H1 (cell line): ENCODE data around the gene TMEM63A. TPM values are rescaled to one million over a fixed set of nuclear protein-coding genes. Genes with fewer than 3 reads are reported as not detected.

ENCODE experiments used
- CTCF ChIA-PET: fragments of 300-600 bp; sonication (Branson Sonifier 250); formaldehyde crosslinking; loops from one replicate; lab custom pipeline; 2021; ENCODE audit not compliant: partially characterized antibody; lab: Charles Lee
- POLR2A ChIA-PET: fragments of 300-600 bp; sonication (Branson Sonifier 250); formaldehyde crosslinking; loops from one replicate; lab custom pipeline; 2021; ENCODE audit warnings: inconsistent platforms; ENCODE audit not compliant: partially characterized antibody; lab: Charles Lee
- DNase-seq, 2 experiments: peaks; one replicate each; pipeline versions ENCODE4 v3.0.0 to v3.0.0-alpha.2; 2010 to 2022; ENCODE audit warnings: low spot score in 2 of 2, low read depth in 1 of 2, mixed read lengths in 1 of 2
- FAIRE-seq: peaks from 2 replicates; lab custom pipeline; 2011; peaks lifted over from hg19 to GRCh38; lab: Jason Lieb, UNC
- H2AFZ ChIP-seq: 2 replicates; pipeline ENCODE4 v1.8.1; 2012; ENCODE audit warnings: low read length, inconsistent platforms
- H2AK5ac ChIP-seq: 2 replicates; pipeline ENCODE4 v1.6.1; 2013; ENCODE audit warnings: low read depth, low read length
- H2BK120ac ChIP-seq: replicated peaks from 2 replicates; pipeline ENCODE3; 2013; ENCODE audit warnings: low read depth, low read length, inconsistent platforms
- H2BK12ac ChIP-seq: 2 replicates; pipeline ENCODE4 v1.6.1; 2013; ENCODE audit warnings: low read depth, low read length
- H2BK15ac ChIP-seq: 2 replicates; pipeline ENCODE4 v1.6.1; 2013; ENCODE audit warnings: low read length
- H2BK20ac ChIP-seq: 2 replicates; pipeline ENCODE4 v1.6.1; 2013; ENCODE audit warnings: low read length
- H2BK5ac ChIP-seq: 2 replicates; pipeline ENCODE4 v1.6.1; 2013; ENCODE audit warnings: low read depth, low read length
- H3K14ac ChIP-seq: 2 replicates; pipeline ENCODE4 v1.6.1; 2013; ENCODE audit warnings: inconsistent platforms; ENCODE audit not compliant: insufficient read length
- H3K18ac ChIP-seq: 2 replicates; pipeline ENCODE4 v1.6.1; 2013; ENCODE audit warnings: low read length; ENCODE audit errors: extremely low read depth
- H3K23ac ChIP-seq: 2 replicates; pipeline ENCODE4 v1.6.1; 2013; ENCODE audit warnings: inconsistent platforms; ENCODE audit not compliant: insufficient read length
- H3K23me2 ChIP-seq: 2 replicates; pipeline ENCODE4 v1.6.1; 2013; ENCODE audit warnings: low read depth, low read length
- H3K27ac ChIP-seq: 2 replicates; pipeline ENCODE4 v1.6.1; 2011; ENCODE audit warnings: low read depth, low read length, inconsistent platforms
- H3K27me3 ChIP-seq, 4 experiments: replicated peaks in 1 of 4; 1 replicate in 1 of 4; 2 replicates in 3 of 4; pipeline versions ENCODE4 v1.6.1 to v1.8.1; 2011 to 2013; ENCODE audit warnings: low read length in 3 of 4, mild to moderate bottlenecking in 3 of 4, inconsistent platforms in 2 of 4, mixed read lengths in 2 of 4, moderate library complexity in 1 of 4; ENCODE audit not compliant: control insufficient read depth in 3 of 4, insufficient read depth in 3 of 4; ENCODE audit errors: extremely low read depth in 1 of 4
- H3K36me3 ChIP-seq, 4 experiments: 2 replicates each; pipeline versions ENCODE4 v1.6.1 to v1.8.1; 2011 to 2013; ENCODE audit warnings: mild to moderate bottlenecking in 4 of 4, low read length in 3 of 4, moderate library complexity in 2 of 4, control low read depth in 1 of 4, inconsistent platforms in 1 of 4; ENCODE audit not compliant: insufficient read depth in 4 of 4, control insufficient read depth in 2 of 4
- H3K4ac ChIP-seq: replicated peaks from 2 replicates; pipeline ENCODE3; 2013; ENCODE audit warnings: low read length, low read depth, mixed read lengths, inconsistent platforms; ENCODE audit not compliant: insufficient read length
- H3K4me1 ChIP-seq, 4 experiments: replicated peaks in 1 of 4; 1 replicate in 1 of 4; 2 replicates in 3 of 4; pipeline versions ENCODE4 v1.6.1 to v1.8.1; 2011 to 2013; ENCODE audit warnings: low read length in 3 of 4, inconsistent platforms in 2 of 4, mixed read lengths in 1 of 4; ENCODE audit not compliant: insufficient read depth in 4 of 4, control insufficient read depth in 3 of 4
- H3K4me2 ChIP-seq, 2 experiments: 2 replicates each; pipeline versions ENCODE4 v1.6.1 to v1.8.1; 2011 to 2013; ENCODE audit warnings: low read depth in 2 of 2, low read length in 2 of 2, control low read depth in 1 of 2, inconsistent platforms in 1 of 2, mild to moderate bottlenecking in 1 of 2; ENCODE audit not compliant: insufficient read depth in 1 of 2
- H3K4me3 ChIP-seq, 4 experiments: fragments of 200-600, 300-600 bp in 1 of 4; sonication (generic), shearing (Covaris generic), sonication (Bioruptor Twin) in 1 of 4; 2 replicates each; pipeline versions ENCODE4 v1.5.1 to v1.8.1; 2011 to 2016; ENCODE audit warnings: low read length in 4 of 4, low read depth in 3 of 4, control low read depth in 2 of 4, inconsistent platforms in 2 of 4, mild to moderate bottlenecking in 2 of 4, mixed read lengths in 1 of 4, moderate library complexity in 1 of 4; ENCODE audit not compliant: insufficient read depth in 2 of 4; ENCODE audit errors: extremely low read depth in 1 of 4
- H3K56ac ChIP-seq: replicated peaks from 2 replicates; pipeline ENCODE3; 2013; ENCODE audit warnings: low read depth, mild to moderate bottlenecking, mixed read lengths, low read length, inconsistent platforms; ENCODE audit not compliant: insufficient read length
- H3K79me1 ChIP-seq: 2 replicates; pipeline ENCODE4 v1.6.1; 2013; ENCODE audit warnings: low read depth, low read length, control low read depth
- H3K79me2 ChIP-seq, 2 experiments: 2 replicates each; pipeline versions ENCODE4 v1.6.1 to v1.8.1; 2012 to 2013; ENCODE audit warnings: low read length in 2 of 2, mild to moderate bottlenecking in 2 of 2, inconsistent platforms in 1 of 2; ENCODE audit not compliant: insufficient read depth in 2 of 2, control insufficient read depth in 1 of 2
- H3K9ac ChIP-seq, 4 experiments: replicated peaks in 1 of 4; 1 replicate in 1 of 4; 2 replicates in 3 of 4; pipeline versions ENCODE4 v1.6.1 to v1.8.1; 2011 to 2013; ENCODE audit warnings: low read depth in 3 of 4, low read length in 3 of 4, control low read depth in 2 of 4, mild to moderate bottlenecking in 2 of 4, moderate library complexity in 2 of 4, inconsistent platforms in 1 of 4; ENCODE audit errors: extremely low read depth in 1 of 4
- H3K9me3 ChIP-seq, 2 experiments: 2 replicates each; pipeline versions ENCODE4 v1.6.1 to v1.8.1; 2012 to 2013; ENCODE audit warnings: mild to moderate bottlenecking in 2 of 2, moderate library complexity in 2 of 2, control low read depth in 1 of 2, inconsistent platforms in 1 of 2, low read depth in 1 of 2, low read length in 1 of 2, mixed read lengths in 1 of 2; ENCODE audit not compliant: insufficient read depth in 2 of 2
- H4K20me1 ChIP-seq, 2 experiments: replicated peaks in 1 of 2; 2 replicates each; pipeline versions ENCODE3 to v1.8.1; 2011 to 2013; ENCODE audit warnings: inconsistent platforms in 2 of 2, low read length in 2 of 2, mild to moderate bottlenecking in 1 of 2; ENCODE audit not compliant: insufficient read depth in 2 of 2, control insufficient read depth in 1 of 2
- H4K5ac ChIP-seq: 2 replicates; pipeline ENCODE4 v1.6.1; 2013; ENCODE audit warnings: low read length, low read depth, mixed read lengths, inconsistent platforms; ENCODE audit not compliant: insufficient read length
- H4K8ac ChIP-seq: 2 replicates; pipeline ENCODE4 v1.8.0; 2013; ENCODE audit warnings: mild to moderate bottlenecking, moderate library complexity, low read length, inconsistent platforms; ENCODE audit not compliant: insufficient read depth; ENCODE audit errors: extremely low read depth
- H4K91ac ChIP-seq: replicated peaks from 2 replicates; pipeline ENCODE3; 2013; ENCODE audit warnings: low read length, mixed read lengths, inconsistent platforms; ENCODE audit not compliant: insufficient read length
- ATF2 ChIP-seq: IDR thresholded peaks from 2 replicates; pipeline ENCODE4 v1.6.1; 2012; ENCODE audit warnings: low read length, inconsistent platforms
- BRCA1 ChIP-seq: IDR thresholded peaks from 2 replicates; pipeline ENCODE4 v1.6.1; 2012; ENCODE audit warnings: low read depth, low read length, improper control_type of control experiment
- CHD2 ChIP-seq: IDR thresholded peaks from 2 replicates; pipeline ENCODE4 v1.6.1; 2012; ENCODE audit warnings: low read length, improper control_type of control experiment
- CTBP2 ChIP-seq: IDR thresholded peaks from 2 replicates; pipeline ENCODE4 v1.7.0; 2011; ENCODE audit warnings: borderline replicate concordance, mild to moderate bottlenecking, moderate library complexity, mixed read lengths, low read length; ENCODE audit not compliant: insufficient read depth, insufficient read length
- EGR1 ChIP-seq: IDR thresholded peaks from 2 replicates; pipeline ENCODE4 v1.6.1; 2011; ENCODE audit warnings: low read depth, low read length, borderline replicate concordance
- EZH2 ChIP-seq: fragments of 200-600 bp; sonication (generic); IDR thresholded peaks from 2 replicates; pipeline ENCODE4 v1.7.1; 2012; ENCODE audit warnings: low read depth, mild to moderate bottlenecking, moderate library complexity, low read length, inconsistent platforms; ENCODE audit not compliant: severe bottlenecking
- HDAC6 ChIP-seq: IDR thresholded peaks from one replicate; pipeline ENCODE4 v1.7.1; 2012; ENCODE audit warnings: low read depth, mild to moderate bottlenecking, inconsistent platforms, low read length, moderate library complexity
- KDM5A ChIP-seq: fragments of 200-600 bp; IDR thresholded peaks from 2 replicates; pipeline ENCODE4 v1.7.1; 2012; ENCODE audit warnings: mild to moderate bottlenecking, low read length, inconsistent platforms, mixed read lengths
- POLR2AphosphoS5 ChIP-seq: IDR thresholded peaks from 2 replicates; pipeline ENCODE4 v1.6.1; 2011; ENCODE audit warnings: low read depth, low read length
- POU5F1 ChIP-seq: IDR thresholded peaks from 2 replicates; pipeline ENCODE4 v1.6.1; 2011; ENCODE audit warnings: low read depth, mild to moderate bottlenecking, low read length, moderate library complexity
- SIRT6 ChIP-seq: IDR thresholded peaks from one replicate; pipeline ENCODE4 v1.7.1; 2012; ENCODE audit warnings: low read length, inconsistent platforms
- TCF12 ChIP-seq: IDR thresholded peaks from 2 replicates; pipeline ENCODE4 v1.6.1; 2011; ENCODE audit warnings: low read depth, mild to moderate bottlenecking, low read length
- TEAD4 ChIP-seq: IDR thresholded peaks from 2 replicates; pipeline ENCODE4 v1.6.1; 2012; ENCODE audit warnings: low read depth, low read length, inconsistent platforms, mixed read lengths
- WGBS, 2 experiments: shearing (Covaris generic) in 1 of 2; methylation state at CpG; one replicate each; pipeline versions ENCODE4 v1.1.6 to v1.1.7; 2013 to 2015; ENCODE audit warnings: low lambda C conversion rate in 2 of 2, mixed read lengths in 2 of 2, inconsistent platforms in 1 of 2, low coverage in 1 of 2, missing lambda C conversion rate in 1 of 2; ENCODE audit not compliant: insufficient replicate concordance in 2 of 2, insufficient coverage in 1 of 2, insufficient read length in 1 of 2; ENCODE audit errors: extremely low coverage in 1 of 2, missing lambda C conversion rate in 1 of 2; 5-methylcytosine and 5-hydroxymethylcytosine counted together
- polyA plus RNA-seq, 7 experiments: library from polyadenylated mRNA; depleted of rRNA in 3 of 7; stranded (reverse) in 5 of 7; unstranded in 2 of 7; fragments of >200 nt in 5 of 7; fragments of 200-250 nt in 2 of 7; gene quantifications; 1 replicate in 5 of 7; 2 replicates in 1 of 7; 4 replicates in 1 of 7; pipeline versions ENCODE4 v1.2.1 to v1.2.3, GENCODE V29; 2011 to 2013; ENCODE audit warnings: missing spikeins in 2 of 7, mixed read lengths in 2 of 7
- total RNA-seq: library from RNA; stranded (reverse); fragmentation: NEBNext Ultra II Directional; extraction: Animal tissue kit (Norgen Biotek cat#: 25700); gene quantifications from 2 replicates; pipeline ENCODE4 v1.2.1, GENCODE V29; 2021

TMEM63A gene
- total and polyA plus RNA-seq, 2 of the 8 experiments (the other 6 are each of a cell fraction or from before 2014, with no cell fraction given): 26.1 to 55.4 TPM

GRCh38 chr1:225851805-225852204, 30.4 kb downstream of the TMEM63A start:
- Histone ChIP-seq H3K27ac (no peak overlapping the region), H3K9ac (no peak overlapping the region), H2AFZ (no peak overlapping the region), H3K36me3 (peaks cover 3 to 22% (median 6%) of the 10 kb centered on the region in 4 experiments; a peak in 6 of 8 replicates), H3K79me1 (no peaks in the 10 kb centered on the region; the same call in 1 of the 2 replicates), H2BK20ac (no peak overlapping the region), H3K4ac (no peak overlapping the region), H3K79me2 (no peaks in the 10 kb centered on the region), H3K18ac (no peak overlapping the region), H3K27me3 (no peaks in the 10 kb centered on the region; a peak in 1 of 7 replicates), H3K23me2 (no peaks in the 10 kb centered on the region), H3K4me3 (no peak overlapping the region), H2BK120ac (no peak overlapping the region), H4K8ac (no peak overlapping the region), H4K91ac (no peak overlapping the region), H4K20me1 (peaks cover 4% of the 10 kb centered on the region in 2 experiments), H4K5ac (no peak overlapping the region), H3K23ac (no peak overlapping the region), H3K9me3 (peaks cover 2 to 10% of the 10 kb centered on the region in 2 experiments; a peak in 3 of 4 replicates), H2BK12ac (no peak overlapping the region), H3K4me1 (no peaks in the 10 kb centered on the region; a peak in 2 of 7 replicates), H3K4me2 (no peak overlapping the region), H2AK5ac (no peak overlapping the region), H2BK15ac (no peak overlapping the region), H3K56ac (no peak overlapping the region), H3K14ac (no peak overlapping the region), H2BK5ac (no peak overlapping the region)
- ChIA-PET CTCF (interaction anchor here (0.7 to 1.6 kb wide), 7 partner anchors 25 to 377 kb away, joined by 3 to 6 read pairs (median 4); partner anchors contain the start of gene EPHX1), POLR2A (interaction anchor here (0.6 to 0.9 kb wide), 2 partner anchors 26 to 82 kb away, joined by 3 to 4 read pairs; no protein-coding TSS in a partner anchor)
- FAIRE-seq (no peak), DNase-seq (no peak)
- WGBS, 2 experiments: 94% methylated on average over 4 of the region's 4 CpGs; no CpG with 5 or more reads in 1 of the 2 experiments
- no peak for TF ChIP-seq EGR1
- TF ChIP-seq POU5F1: no peak
- TF ChIP-seq CHD2: no peak
- TF ChIP-seq BRCA1: no peak
- no peak for TF ChIP-seq TCF12
- no peak for TF ChIP-seq ATF2
- TF ChIP-seq CTBP2: no peak
- no peak for TF ChIP-seq EZH2
- TF ChIP-seq POLR2AphosphoS5: no peak
- TF ChIP-seq TEAD4: no peak
- no peak for TF ChIP-seq KDM5A
- TF ChIP-seq HDAC6: no peak
- TF ChIP-seq SIRT6: no peak
